ENCODE measurements around the gene CAPN3. TPM values are rescaled to one million over a fixed set of nuclear protein-coding genes. Genes with fewer than 3 reads are reported as not detected.

Gene CAPN3
- total and polyA plus RNA-seq, 10 donors = 14.6 to 40.5 (median 17.0) TPM

- DNase-seq = no peak
- Histone ChIP-seq H3K4me3 (no peak overlapping the region), H3K4me1 (peaks cover 0 to 8% (median 0%) of the 10 kb centered on the region in 6 donors), H3K9me3 (no peaks in the 10 kb centered on the region), H3K27ac (no peak overlapping the region), H3K27me3 (replicated peaks in 1 of 7) (no peaks in the 10 kb centered on the region), H3K36me3 (peaks cover 0 to 100% (median 72%) of the 10 kb centered on the region in 6 donors)
- intact Hi-C loops (cut with DNase I; ENCODE audit: low total_unique reads) = no loop called here
- 86 to 97% (median 94%) methylated on average over 13 of the region's 13 CpGs for WGBS, 5 donors
- TF ChIP-seq POLR2AphosphoS5 (IDR thresholded peaks at IDR 0.05) = no peak
- no peak for TF ChIP-seq POLR2A (IDR thresholded peaks at IDR 0.05)
- no peak for TF ChIP-seq CTCF (IDR thresholded peaks at IDR 0.05 in 8 of 11, conservative IDR thresholded peaks at IDR 0.05 in 3 of 11)
These were observed 90.6 kb downstream of the CAPN3 start for GRCh38 chr15:42449770-42450424.

DNA sequence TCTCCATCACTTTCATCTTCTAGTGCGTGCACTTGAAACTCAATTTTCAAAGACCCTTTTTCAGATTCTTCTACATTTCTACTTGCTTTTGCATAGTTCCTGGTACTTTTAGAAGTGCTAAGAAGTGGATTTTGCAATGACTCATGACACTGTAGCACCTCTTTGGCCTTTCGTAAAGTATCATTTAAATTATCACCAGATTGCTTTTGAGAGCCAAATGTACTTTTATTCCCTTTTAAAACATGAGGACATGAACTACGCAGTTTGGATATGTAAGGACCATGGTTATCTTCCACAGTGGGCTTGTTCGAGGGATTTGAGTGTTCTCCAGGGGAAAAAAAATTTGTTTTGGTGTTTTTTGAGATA is 91.1 kb downstream of the CAPN3 start:
- peaks cover 0 to 99% (median 67%) of the 10 kb centered on the region in 6 donors for H3K36me3 ChIP-seq

DNA sequence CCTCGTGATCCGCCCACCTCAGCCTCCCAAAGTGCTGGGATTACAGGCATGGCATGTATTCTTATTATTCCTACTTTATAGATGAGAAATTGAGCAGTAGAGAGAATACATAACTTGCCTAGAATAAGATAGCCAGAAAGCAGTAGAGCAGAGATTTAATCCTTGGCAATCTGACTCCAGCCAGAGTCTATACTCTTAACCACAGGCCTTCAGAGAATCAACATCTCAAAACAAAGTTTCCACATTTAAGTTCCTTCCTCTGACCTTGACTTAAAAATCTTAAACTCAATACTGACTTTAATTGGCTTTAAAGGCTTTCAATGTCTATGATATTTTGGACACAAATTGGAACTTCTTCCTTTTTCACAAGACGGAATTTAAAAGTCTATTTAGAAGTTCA is 94.5 kb downstream of the CAPN3 start:
- TF ChIP-seq CTCF (IDR thresholded peaks at IDR 0.05 in 8 of 11, conservative IDR thresholded peaks at IDR 0.05 in 3 of 11) (no peak), POLR2A (IDR thresholded peaks at IDR 0.05) (no peak), POLR2AphosphoS5 (IDR thresholded peaks at IDR 0.05) (no peak)
- intact Hi-C loops (cut with DNase I; ENCODE audit: low total_unique reads) = no loop called here
- DNase-seq = no peak
- WGBS, 5 donors = 90 to 95% (median 94%) methylated on average over 3 of the region's 3 CpGs
- Histone ChIP-seq H3K4me3 (no peak overlapping the region), H3K9me3 (no peaks in the 10 kb centered on the region), H3K4me1 (peaks cover 7 to 40% (median 25%) of the 10 kb centered on the region in 6 donors), H3K36me3 (peaks cover 0 to 68% (median 38%) of the 10 kb centered on the region in 6 donors), H3K27me3 (replicated peaks in 1 of 7) (no peaks in the 10 kb centered on the region), H3K27ac (no peak overlapping the region)

More for the DNA sequence above, 91.1 kb downstream of the CAPN3 start:
- 94 to 96% (median 94%) methylated on average over 4 of the region's 4 CpGs for WGBS, 5 donors
- no peaks in the 10 kb centered on the region for H3K27me3 ChIP-seq (replicated peaks in 1 of 7)
- TF ChIP-seq POLR2A (IDR thresholded peaks at IDR 0.05) (no peak), POLR2AphosphoS5 (IDR thresholded peaks at IDR 0.05) (no peak), CTCF (IDR thresholded peaks at IDR 0.05 in 8 of 11, conservative IDR thresholded peaks at IDR 0.05 in 3 of 11) (no peak)
- intact Hi-C loops (cut with DNase I; ENCODE audit: low total_unique reads) = no loop called here
- no peak overlapping the region for H3K4me3 ChIP-seq
- peaks cover 0 to 9% (median 0%) of the 10 kb centered on the region in 6 donors for H3K4me1 ChIP-seq
- H3K9me3 ChIP-seq = no peaks in the 10 kb centered on the region
- H3K27ac ChIP-seq = no peak overlapping the region
- DNase-seq = no peak

- intact Hi-C loops (cut with DNase I; ENCODE audit: low total_unique reads) = no loop called here
- H3K36me3 ChIP-seq = peaks cover 0 to 48% (median 15%) of the 10 kb centered on the region in 6 donors
- no peaks in the 10 kb centered on the region for H3K27me3 ChIP-seq (replicated peaks in 1 of 7)
- no peaks in the 10 kb centered on the region for H3K9me3 ChIP-seq
- peaks cover 7 to 56% (median 29%) of the 10 kb centered on the region in 6 donors for H3K4me1 ChIP-seq
- peak overlapping the region in 3 of 8 donors; percentile 6 to 32 (median 21) for H3K4me3 ChIP-seq
- no peak for DNase-seq
- no peak for TF ChIP-seq POLR2A (IDR thresholded peaks at IDR 0.05)
- TF ChIP-seq POLR2AphosphoS5 (IDR thresholded peaks at IDR 0.05) = no peak
- TF ChIP-seq CTCF (IDR thresholded peaks at IDR 0.05 in 8 of 11, conservative IDR thresholded peaks at IDR 0.05 in 3 of 11) = no peak
- H3K27ac ChIP-seq = peak overlapping the region in 6 of 8 donors; percentile 66 to 76 (median 69)
These were observed 97.2 kb downstream of the CAPN3 start for GRCh38 chr15:42456531-42456930.
